ENCODE measurements around the gene SEC14L5.

The SEC14L5 gene

GRCh38 chr16:4987580-4988374 lies 29.6 kb downstream of the SEC14L5 start:
- TF ChIP-seq SP1 (IDR thresholded peaks at IDR 0.05) (no peak), ZNF384 (IDR thresholded peaks at IDR 0.05) (no peak), TARDBP (IDR thresholded peaks at IDR 0.05) (no peak), BHLHE40 (IDR thresholded peaks at IDR 0.05; ENCODE audit: borderline replicate concordance) (no peak), FOXM1 (IDR thresholded peaks at IDR 0.05; ENCODE audit: borderline replicate concordance) (no peak), LEF1 (IDR thresholded peaks at IDR 0.05; ENCODE audit: borderline replicate concordance) (no peak), CTBP1 (IDR thresholded peaks at IDR 0.05; ENCODE audit: borderline replicate concordance) (no peak), HDGF (IDR thresholded peaks at IDR 0.05; ENCODE audit: borderline replicate concordance) (no peak), NFRKB (IDR thresholded peaks at IDR 0.05) (no peak), PKNOX1 (IDR thresholded peaks at IDR 0.05) (no peak)
- ChIA-PET POLR2A (no interaction called here), CTCF (no interaction called here)
- no peak for DNase-seq (ENCODE audit: extremely low spot score)

GRCh38 chr16:4988647-4989046 lies 30.5 kb downstream of the SEC14L5 start:
- CTCF ChIA-PET, result no interaction called here
- POLR2A ChIA-PET, result no interaction called here
- TF ChIP-seq TARDBP (IDR thresholded peaks at IDR 0.05) (no peak), PKNOX1 (IDR thresholded peaks at IDR 0.05) (no peak), FOXK2 (IDR thresholded peaks at IDR 0.05) (no peak)
- DNase-seq (ENCODE audit: extremely low spot score), result no peak

- POLR2A ChIA-PET, result no interaction called here
- CTCF ChIA-PET, result no interaction called here
- TF ChIP-seq SUZ12 (IDR thresholded peaks at IDR 0.05) (no peak), FOXA1 (IDR thresholded peaks at IDR 0.05) (no peak), TARDBP (IDR thresholded peaks at IDR 0.05) (no peak)
- DNase-seq (ENCODE audit: extremely low spot score), result no peak
Measured at GRCh38 chr16:4989391-4990006, 31.4 kb downstream of the SEC14L5 start.

GRCh38 chr16:4990415-4990814 lies 32.3 kb downstream of the SEC14L5 start:
- DNase-seq (ENCODE audit: extremely low spot score), result no peak
- ChIA-PET CTCF (no interaction called here), POLR2A (no interaction called here)
- TF ChIP-seq SP1 (IDR thresholded peaks at IDR 0.05), result no peak
- no peak for TF ChIP-seq BHLHE40 (IDR thresholded peaks at IDR 0.05; ENCODE audit: borderline replicate concordance)
- TF ChIP-seq CTBP1 (IDR thresholded peaks at IDR 0.05; ENCODE audit: borderline replicate concordance), result no peak
- TF ChIP-seq HDGF (IDR thresholded peaks at IDR 0.05; ENCODE audit: borderline replicate concordance), result no peak
- no peak for TF ChIP-seq LEF1 (IDR thresholded peaks at IDR 0.05; ENCODE audit: borderline replicate concordance)
- no peak for TF ChIP-seq ZNF384 (IDR thresholded peaks at IDR 0.05)
- no peak for TF ChIP-seq SUZ12 (IDR thresholded peaks at IDR 0.05)
- no peak for TF ChIP-seq PKNOX1 (IDR thresholded peaks at IDR 0.05)
- TF ChIP-seq NFRKB (IDR thresholded peaks at IDR 0.05), result no peak
- TF ChIP-seq ARNT (IDR thresholded peaks at IDR 0.05), result no peak
- TF ChIP-seq FOXM1 (IDR thresholded peaks at IDR 0.05; ENCODE audit: borderline replicate concordance), result no peak
- no peak for TF ChIP-seq TARDBP (IDR thresholded peaks at IDR 0.05)
- TF ChIP-seq FOXA1 (IDR thresholded peaks at IDR 0.05), result no peak
- TF ChIP-seq FOXK2 (IDR thresholded peaks at IDR 0.05), result no peak
- TF ChIP-seq ELF4 (IDR thresholded peaks at IDR 0.05), result no peak

- ChIA-PET CTCF (no interaction called here), POLR2A (no interaction called here)
- no peak for DNase-seq (ENCODE audit: extremely low spot score)
Measured at GRCh38 chr16:4991754-4992153, 33.6 kb downstream of the SEC14L5 start.

More at GRCh38 chr16:4991754-4992153, 33.6 kb downstream of the SEC14L5 start:
- TF ChIP-seq FOXK2 (IDR thresholded peaks at IDR 0.05), result no peak
- TF ChIP-seq NFRKB (IDR thresholded peaks at IDR 0.05), result no peak
- no peak for TF ChIP-seq BHLHE40 (IDR thresholded peaks at IDR 0.05; ENCODE audit: borderline replicate concordance)
- TF ChIP-seq CTBP1 (IDR thresholded peaks at IDR 0.05; ENCODE audit: borderline replicate concordance), result no peak
- TF ChIP-seq PKNOX1 (IDR thresholded peaks at IDR 0.05), result no peak
- TF ChIP-seq HDGF (IDR thresholded peaks at IDR 0.05; ENCODE audit: borderline replicate concordance), result no peak
- TF ChIP-seq LEF1 (IDR thresholded peaks at IDR 0.05; ENCODE audit: borderline replicate concordance), result no peak
- no peak for TF ChIP-seq SP1 (IDR thresholded peaks at IDR 0.05)
- TF ChIP-seq ARNT (IDR thresholded peaks at IDR 0.05), result no peak
- TF ChIP-seq ZNF384 (IDR thresholded peaks at IDR 0.05), result no peak
- TF ChIP-seq FOXM1 (IDR thresholded peaks at IDR 0.05; ENCODE audit: borderline replicate concordance), result no peak
- TF ChIP-seq FOXA1 (IDR thresholded peaks at IDR 0.05), result no peak
- TF ChIP-seq L3MBTL2 (conservative IDR thresholded peaks at IDR 0.05), result no peak
